C4-2B (cell line): ENCODE results near the gene NAP1L4.

Experiments
- H3K27ac ChIP-seq: fragments of 450-650 bp; 2 replicates; pipeline ENCODE4 v1.5.1; 2017
- CTCF ChIP-seq: fragments of 450-650 bp; conservative IDR thresholded peaks from 2 replicates; pipeline ENCODE4 v1.5.1; 2017; ENCODE audit warnings: mild to moderate bottlenecking
- ZFX ChIP-seq: fragments of 450-650 bp; IDR thresholded peaks from 2 replicates; pipeline ENCODE4 v1.6.1; 2017

NAP1L4 gene

DNA sequence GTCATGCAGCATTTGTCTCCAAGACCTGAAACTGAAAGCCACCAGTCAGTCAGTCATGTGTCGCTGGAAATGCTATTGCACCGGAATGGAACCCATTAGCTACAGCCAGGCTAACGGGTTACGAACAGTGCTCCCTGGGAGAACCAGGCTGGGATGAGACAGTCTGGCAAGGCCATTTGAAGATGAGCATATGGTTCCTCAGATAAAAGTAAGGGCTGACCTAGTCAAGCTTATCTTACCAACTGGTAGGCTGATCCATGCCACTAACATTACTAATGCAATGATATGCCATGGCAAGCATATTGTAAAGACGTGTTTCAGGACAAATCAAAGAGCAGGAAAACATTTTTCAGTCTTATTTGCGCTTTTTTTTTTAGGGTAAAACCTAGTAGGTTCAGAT, 28.4 kb downstream of the NAP1L4 start:
- H3K27ac ChIP-seq, result no peak overlapping the region
- TF ChIP-seq ZFX (no peak), CTCF (no peak)

GRCh38 chr11:2963112-2963754, 28.9 kb downstream of the NAP1L4 start:
- no peak overlapping the region for H3K27ac ChIP-seq
- TF ChIP-seq ZFX, result no peak
- TF ChIP-seq CTCF, result no peak

GRCh38 chr11:2961080-2961479, 31.0 kb downstream of the NAP1L4 start:
- H3K27ac ChIP-seq, result no peak overlapping the region
- TF ChIP-seq ZFX, result no peak
- no peak for TF ChIP-seq CTCF

GRCh38 chr11:2960139-2960538, 32.0 kb downstream of the NAP1L4 start:
- TF ChIP-seq ZFX (no peak), CTCF (no peak)
- no peak overlapping the region for H3K27ac ChIP-seq

DNA sequence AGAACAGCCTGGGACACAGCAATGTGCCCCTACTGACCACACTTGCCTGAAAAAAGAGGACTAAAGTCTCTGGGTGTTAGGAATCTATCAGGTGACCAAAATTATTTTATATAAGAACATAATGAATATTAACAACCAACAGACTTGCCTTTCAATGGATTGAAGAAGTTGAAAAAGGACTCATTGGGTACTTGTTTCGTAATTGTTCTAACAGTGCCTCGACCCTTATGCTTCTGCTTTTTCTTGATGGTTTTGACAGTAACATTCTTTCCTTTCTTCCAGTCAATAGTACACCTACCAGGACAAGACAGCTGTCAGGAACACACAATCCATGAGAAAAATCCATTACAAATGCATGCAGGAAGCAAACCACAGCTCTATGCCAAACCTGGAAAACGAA, 33.9 kb downstream of the NAP1L4 start:
- no peak overlapping the region for H3K27ac ChIP-seq
- no peak for TF ChIP-seq ZFX
- no peak for TF ChIP-seq CTCF

- H3K27ac ChIP-seq, result no peak overlapping the region
- TF ChIP-seq ZFX, result no peak
- no peak for TF ChIP-seq CTCF
Observed at GRCh38 chr11:2955906-2956476, 36.1 kb downstream of the NAP1L4 start.

GRCh38 chr11:2954263-2954662, 37.9 kb downstream of the NAP1L4 start:
- no peak for TF ChIP-seq ZFX
- TF ChIP-seq CTCF, result no peak
- no peak overlapping the region for H3K27ac ChIP-seq
